Panc1 (cell line): ENCODE measurements around the gene EMC8. TPM values are rescaled to one million over a fixed set of nuclear protein-coding genes. Genes with fewer than 3 reads are reported as not detected.

ENCODE experiments used
- ATAC-seq: fragments of 200-7000 bp; cut with Tn5 transposase; 2 replicates; pipeline ENCODE4 v1.9.1; 2020; ENCODE audit warnings: mild to moderate bottlenecking, moderate library complexity
- BruUV-seq: library from RNA; stranded (reverse); fragments of 400-500 nt; replicated peaks from 2 replicates; lab custom pipeline; 2021; lab: Mats Ljungman, UMichigan
- CTCF ChIA-PET: fragments of 300-600 bp; sonication (Branson Sonifier 250); formaldehyde crosslinking; loops from one replicate; lab custom pipeline; 2022; ENCODE audit warnings: antibody characterized with exemption; lab: Charles Lee
- POLR2A ChIA-PET: fragments of 300-600 bp; sonication (Branson Sonifier 250); formaldehyde crosslinking; loops from one replicate; lab custom pipeline; 2022; ENCODE audit warnings: antibody characterized with exemption; lab: Charles Lee
- DNase-seq: peaks from one replicate; pipeline ENCODE4 v3.0.0-alpha.2; 2010; ENCODE audit warnings: low read depth, low spot score
- H3K27ac ChIP-seq: 2 replicates; pipeline ENCODE4 v1.5.1; 2011; ENCODE audit warnings: mild to moderate bottlenecking, low read length, inconsistent platforms
- H3K27me3 ChIP-seq: fragments of 200-500 bp; sonication (Bioruptor generic); 2 replicates; pipeline ENCODE4 v1.6.0; 2014; ENCODE audit warnings: low read length, inconsistent platforms; ENCODE audit not compliant: control insufficient read depth, insufficient read depth
- H3K36me3 ChIP-seq: fragments of 200-500 bp; sonication (Bioruptor generic); 2 replicates; pipeline ENCODE4 v1.5.1; 2014; ENCODE audit warnings: inconsistent platforms, mild to moderate bottlenecking, low read length, moderate library complexity; ENCODE audit not compliant: control insufficient read depth, insufficient read depth
- H3K4me1 ChIP-seq: 2 replicates; pipeline ENCODE4 v1.5.1; 2011; ENCODE audit warnings: inconsistent platforms, mild to moderate bottlenecking, low read length, moderate library complexity; ENCODE audit not compliant: control insufficient read depth, insufficient read depth
- H3K4me3 ChIP-seq, 2 experiments: 2 replicates each; pipeline ENCODE4 v1.5.1; 2011 to 2012; ENCODE audit warnings: low read depth in 2 of 2, low read length in 2 of 2, mild to moderate bottlenecking in 2 of 2, inconsistent platforms in 1 of 2, moderate library complexity in 1 of 2
- H3K9me3 ChIP-seq: fragments of 200-500 bp; sonication (Bioruptor generic); 2 replicates; pipeline ENCODE4 v1.5.1; 2014; ENCODE audit warnings: low read depth, mild to moderate bottlenecking, inconsistent platforms, low read length, moderate library complexity; ENCODE audit not compliant: control insufficient read depth, insufficient read depth
- POLR2AphosphoS5 ChIP-seq: IDR thresholded peaks from 2 replicates; pipeline ENCODE4 v1.6.1; 2012; ENCODE audit warnings: mild to moderate bottlenecking, low read depth, low read length, moderate library complexity
- SIN3A ChIP-seq: IDR thresholded peaks from 2 replicates; pipeline ENCODE4 v1.6.1; 2012; ENCODE audit warnings: low read depth, mild to moderate bottlenecking, low read length, moderate library complexity, borderline replicate concordance; ENCODE audit not compliant: insufficient read depth
- TCF7L2 ChIP-seq: IDR thresholded peaks from 2 replicates; pipeline ENCODE4 v1.6.1; 2011; ENCODE audit warnings: mild to moderate bottlenecking, low read depth, low read length, inconsistent platforms
- in situ Hi-C: cut with HindIII; loops from 2 replicates; pipeline ENCODE4 v1.10.0; 2016; ENCODE audit warnings: low sequenced_read_pairs, low pct_unique_long_range_greater_than_20kb
- intact Hi-C: fragments of 100-400 bp; cut with micrococcal nuclease; formaldehyde crosslinking; loops from one replicate; pipeline ENCODE4 v1.10.0; 2022; ENCODE audit not compliant: unreplicated experiment
- total RNA-seq: library from RNA; stranded (reverse); gene quantifications from one replicate; pipeline ENCODE4 v1.2.1, GENCODE V29; 2021; ENCODE audit not compliant: unreplicated experiment
- TF ChIP-seq, protein P1 (sequence below), 2 experiments: IDR thresholded peaks; 2 replicates each; pipeline ENCODE4 v1.6.1; 2011 to 2012; ENCODE audit warnings: low read depth in 2 of 2, control low read depth in 1 of 2, low read length in 1 of 2, mild to moderate bottlenecking in 1 of 2, moderate library complexity in 1 of 2; ENCODE audit not compliant: insufficient read depth in 1 of 2
- TF ChIP-seq, protein P2 (sequence below): fragments of 450-650 bp; IDR thresholded peaks from 2 replicates; pipeline ENCODE4 v1.5.1; 2017; ENCODE audit warnings: mild to moderate bottlenecking

EMC8 gene
- total RNA-seq, 1 experiment from 2014 or later: 39.1 TPM

DNA sequence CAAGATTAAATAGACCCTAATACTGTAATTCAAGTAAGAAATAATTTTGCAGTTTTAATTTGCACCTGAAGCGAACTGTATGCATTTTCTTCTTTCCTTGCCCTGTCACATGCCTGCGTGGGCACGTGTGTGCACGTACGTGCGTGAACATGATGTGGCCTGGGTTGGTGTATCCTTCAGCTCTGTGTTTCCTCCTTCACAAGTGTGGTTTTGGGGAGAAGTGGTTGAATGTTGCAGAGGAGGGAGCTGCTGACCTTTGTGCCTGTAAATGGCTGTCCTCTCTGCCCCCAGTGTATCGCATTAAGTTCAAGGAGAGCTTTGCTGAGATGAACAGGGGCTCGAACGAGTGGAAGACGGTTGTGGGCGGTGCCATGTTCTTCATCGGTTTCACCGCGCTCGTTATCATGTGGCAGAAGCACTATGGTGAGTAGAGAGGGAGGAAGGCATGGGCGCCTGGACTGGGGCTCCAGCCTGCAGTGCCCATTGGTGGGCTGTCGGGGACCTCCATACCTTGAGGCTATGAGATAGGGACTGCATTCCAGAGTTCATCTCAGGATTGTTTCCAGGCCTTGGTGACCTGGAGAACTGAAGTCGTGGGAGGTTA lies 6.2 kb upstream of the EMC8 start:
- H3K27me3 ChIP-seq: no peaks in the 10 kb centered on the region
- in situ Hi-C loops: no loop called here

DNA sequence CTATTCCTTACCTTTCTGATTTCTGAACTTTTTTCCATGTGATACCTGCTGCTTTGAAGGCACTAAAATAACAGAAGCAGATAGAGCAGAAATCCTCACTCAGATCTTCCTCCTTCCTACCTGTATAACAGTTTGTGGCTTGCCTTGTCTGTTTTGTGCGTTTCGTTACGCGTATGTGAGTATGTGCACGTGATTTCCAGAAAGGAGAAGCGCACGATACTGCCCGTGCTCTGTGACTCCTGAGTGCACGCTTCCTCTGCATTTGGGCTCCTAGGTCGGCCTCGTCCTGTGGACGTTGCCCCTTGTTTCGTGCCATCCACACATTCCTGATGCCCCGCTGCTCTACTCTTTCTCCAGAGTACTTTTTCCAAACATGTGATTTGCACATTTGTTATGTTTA lies 4.2 kb upstream of the EMC8 start:
- in situ Hi-C loops: no loop called here
- Histone ChIP-seq H3K4me3 (no peak overlapping the region), H3K4me1 (no peaks in the 10 kb centered on the region), H3K9me3 (no peaks in the 10 kb centered on the region), H3K36me3 (peaks cover 31% of the 10 kb centered on the region), H3K27ac (no peak overlapping the region), H3K27me3 (no peaks in the 10 kb centered on the region)
- DNase-seq (no peak), ATAC-seq (no peak)
- POLR2A ChIA-PET: no interaction called here
- no TSS peak for BruUV-seq
- intact Hi-C loops: no loop called here
- CTCF ChIA-PET: no interaction called here
- no peak for TF ChIP-seq SIN3A
- TF ChIP-seq, protein P1, sequence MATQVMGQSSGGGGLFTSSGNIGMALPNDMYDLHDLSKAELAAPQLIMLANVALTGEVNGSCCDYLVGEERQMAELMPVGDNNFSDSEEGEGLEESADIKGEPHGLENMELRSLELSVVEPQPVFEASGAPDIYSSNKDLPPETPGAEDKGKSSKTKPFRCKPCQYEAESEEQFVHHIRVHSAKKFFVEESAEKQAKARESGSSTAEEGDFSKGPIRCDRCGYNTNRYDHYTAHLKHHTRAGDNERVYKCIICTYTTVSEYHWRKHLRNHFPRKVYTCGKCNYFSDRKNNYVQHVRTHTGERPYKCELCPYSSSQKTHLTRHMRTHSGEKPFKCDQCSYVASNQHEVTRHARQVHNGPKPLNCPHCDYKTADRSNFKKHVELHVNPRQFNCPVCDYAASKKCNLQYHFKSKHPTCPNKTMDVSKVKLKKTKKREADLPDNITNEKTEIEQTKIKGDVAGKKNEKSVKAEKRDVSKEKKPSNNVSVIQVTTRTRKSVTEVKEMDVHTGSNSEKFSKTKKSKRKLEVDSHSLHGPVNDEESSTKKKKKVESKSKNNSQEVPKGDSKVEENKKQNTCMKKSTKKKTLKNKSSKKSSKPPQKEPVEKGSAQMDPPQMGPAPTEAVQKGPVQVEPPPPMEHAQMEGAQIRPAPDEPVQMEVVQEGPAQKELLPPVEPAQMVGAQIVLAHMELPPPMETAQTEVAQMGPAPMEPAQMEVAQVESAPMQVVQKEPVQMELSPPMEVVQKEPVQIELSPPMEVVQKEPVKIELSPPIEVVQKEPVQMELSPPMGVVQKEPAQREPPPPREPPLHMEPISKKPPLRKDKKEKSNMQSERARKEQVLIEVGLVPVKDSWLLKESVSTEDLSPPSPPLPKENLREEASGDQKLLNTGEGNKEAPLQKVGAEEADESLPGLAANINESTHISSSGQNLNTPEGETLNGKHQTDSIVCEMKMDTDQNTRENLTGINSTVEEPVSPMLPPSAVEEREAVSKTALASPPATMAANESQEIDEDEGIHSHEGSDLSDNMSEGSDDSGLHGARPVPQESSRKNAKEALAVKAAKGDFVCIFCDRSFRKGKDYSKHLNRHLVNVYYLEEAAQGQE (IDR thresholded peaks at IDR 0.05; ENCODE audit: insufficient read depth in 1 of 2, low read depth in 2 of 2, low read length in 1 of 2): no peak

More for the DNA sequence above, 6.2 kb upstream of the EMC8 start:
- DNase-seq (no peak), ATAC-seq (no peak)
- intact Hi-C loops: no loop called here
- H3K4me3 ChIP-seq: no peak overlapping the region
- TF ChIP-seq POLR2AphosphoS5: no peak
- TF ChIP-seq, protein P1 (IDR thresholded peaks at IDR 0.05; ENCODE audit: insufficient read depth in 1 of 2, low read depth in 2 of 2, low read length in 1 of 2): no peak
- no peak for TF ChIP-seq SIN3A
- TF ChIP-seq TCF7L2: no peak
- TF ChIP-seq, protein P2, sequence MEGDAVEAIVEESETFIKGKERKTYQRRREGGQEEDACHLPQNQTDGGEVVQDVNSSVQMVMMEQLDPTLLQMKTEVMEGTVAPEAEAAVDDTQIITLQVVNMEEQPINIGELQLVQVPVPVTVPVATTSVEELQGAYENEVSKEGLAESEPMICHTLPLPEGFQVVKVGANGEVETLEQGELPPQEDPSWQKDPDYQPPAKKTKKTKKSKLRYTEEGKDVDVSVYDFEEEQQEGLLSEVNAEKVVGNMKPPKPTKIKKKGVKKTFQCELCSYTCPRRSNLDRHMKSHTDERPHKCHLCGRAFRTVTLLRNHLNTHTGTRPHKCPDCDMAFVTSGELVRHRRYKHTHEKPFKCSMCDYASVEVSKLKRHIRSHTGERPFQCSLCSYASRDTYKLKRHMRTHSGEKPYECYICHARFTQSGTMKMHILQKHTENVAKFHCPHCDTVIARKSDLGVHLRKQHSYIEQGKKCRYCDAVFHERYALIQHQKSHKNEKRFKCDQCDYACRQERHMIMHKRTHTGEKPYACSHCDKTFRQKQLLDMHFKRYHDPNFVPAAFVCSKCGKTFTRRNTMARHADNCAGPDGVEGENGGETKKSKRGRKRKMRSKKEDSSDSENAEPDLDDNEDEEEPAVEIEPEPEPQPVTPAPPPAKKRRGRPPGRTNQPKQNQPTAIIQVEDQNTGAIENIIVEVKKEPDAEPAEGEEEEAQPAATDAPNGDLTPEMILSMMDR: no peak
- H3K27ac ChIP-seq: no peak overlapping the region
- no peaks in the 10 kb centered on the region for H3K4me1 ChIP-seq
- ChIA-PET POLR2A (no interaction called here), CTCF (no interaction called here)
- H3K9me3 ChIP-seq: no peaks in the 10 kb centered on the region
- peaks cover 17% of the 10 kb centered on the region for H3K36me3 ChIP-seq
- no TSS peak for BruUV-seq
